ENCODE measurements around the gene ADAMTS19.
"Not testable (repeated sequence)": the region's sequence is repeated elsewhere in the genome, so short reads cannot be mapped to it uniquely, and the experiment has no call there.

Gene ADAMTS19

DNA sequence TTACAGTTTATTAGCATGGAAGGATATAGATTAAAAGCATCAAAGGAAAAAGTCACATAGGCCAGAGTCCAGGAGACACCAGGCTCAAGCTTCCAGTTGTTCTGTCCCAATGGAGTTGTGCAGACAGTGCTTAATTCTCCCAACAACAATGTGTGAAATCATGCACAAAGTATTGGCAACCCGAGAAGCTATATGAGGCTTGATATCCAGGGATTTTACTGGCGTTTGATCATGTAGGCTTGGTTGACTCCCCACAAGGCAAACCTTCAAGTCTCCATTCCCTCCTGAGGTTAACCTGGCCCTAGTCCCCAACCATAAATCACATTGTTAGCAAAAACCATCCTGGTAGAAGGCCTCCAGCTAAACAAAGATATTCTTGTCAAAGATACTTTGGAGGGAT lies 141.5 kb downstream of the ADAMTS19 start:
- no peak for DNase-seq

DNA sequence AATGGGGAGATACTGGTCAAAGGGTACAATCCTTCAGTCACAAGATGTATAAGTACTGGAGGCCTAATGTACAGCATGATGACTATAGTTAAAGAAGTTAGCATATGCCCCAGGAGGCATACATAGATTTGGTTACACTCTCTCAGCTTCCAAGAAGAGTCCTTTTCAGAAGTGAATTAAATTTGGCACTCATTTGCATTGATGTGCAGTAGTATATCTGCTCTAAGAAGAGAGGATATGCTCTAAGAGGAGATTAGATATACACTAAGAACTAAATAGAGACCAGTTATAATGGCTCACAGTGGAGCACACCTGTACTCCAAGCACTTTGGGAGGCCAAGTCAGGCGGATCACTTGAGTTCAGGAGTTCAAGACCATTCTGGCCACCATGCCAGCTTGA lies 148.3 kb downstream of the ADAMTS19 start:
- no peak for DNase-seq

DNA sequence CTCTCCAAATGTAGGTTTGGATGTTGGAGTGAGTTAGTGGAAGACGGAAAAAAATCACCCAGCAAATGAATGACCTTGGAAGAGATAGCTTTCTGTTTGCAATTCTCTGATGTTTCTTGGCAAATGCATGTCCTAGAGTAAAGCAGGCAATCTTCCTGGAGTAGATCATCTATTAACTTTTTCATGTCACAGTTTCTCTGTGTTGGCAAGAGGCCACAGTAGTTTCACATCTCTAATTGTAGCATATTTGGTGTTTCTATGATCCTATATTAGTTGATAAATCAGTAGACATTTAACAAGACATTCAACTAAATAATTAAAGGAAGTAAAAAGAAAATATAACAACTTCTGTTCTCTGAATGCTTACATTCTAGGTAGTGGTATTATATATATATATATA lies 149.6 kb downstream of the ADAMTS19 start:
- DNase-seq: no peak

DNA sequence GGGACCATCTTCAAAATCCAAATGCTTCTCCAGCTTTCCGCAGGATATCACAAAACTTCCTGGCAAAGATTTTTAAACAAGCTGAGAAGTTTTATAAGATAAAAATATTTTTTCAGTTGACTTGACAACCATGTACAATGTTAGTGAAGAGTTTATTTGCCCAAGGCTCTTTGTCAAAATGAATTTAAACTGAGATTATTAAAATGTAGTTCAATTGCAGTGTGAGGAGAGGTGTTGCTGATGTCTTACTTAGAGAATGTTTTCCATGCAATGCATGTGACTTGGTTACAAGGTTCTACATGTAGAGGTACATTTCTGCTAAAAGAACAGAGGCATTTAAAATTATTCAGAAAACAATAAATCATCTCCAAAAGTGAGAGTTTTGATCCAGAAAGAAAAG lies 156.4 kb downstream of the ADAMTS19 start:
- DNase-seq: no peak

DNA sequence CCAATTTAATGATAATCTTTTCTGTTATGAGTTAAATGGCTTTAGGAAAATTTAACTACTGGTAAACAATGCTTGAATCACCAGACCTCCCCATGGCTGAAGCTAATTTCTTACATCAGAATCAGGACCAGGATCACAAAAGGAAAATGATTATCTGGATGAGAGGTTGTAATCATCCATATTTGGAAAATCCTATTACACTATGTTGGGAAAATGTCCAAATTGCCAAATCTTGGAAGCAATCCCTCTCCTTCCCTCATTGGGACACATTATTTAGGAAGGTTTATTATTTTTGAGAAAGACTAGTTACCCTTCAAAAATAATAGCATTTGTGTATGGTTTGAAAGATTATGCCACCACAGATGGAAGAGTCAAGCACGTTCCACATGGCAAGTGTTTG lies 157.1 kb downstream of the ADAMTS19 start:
- DNase-seq: no peak

DNA sequence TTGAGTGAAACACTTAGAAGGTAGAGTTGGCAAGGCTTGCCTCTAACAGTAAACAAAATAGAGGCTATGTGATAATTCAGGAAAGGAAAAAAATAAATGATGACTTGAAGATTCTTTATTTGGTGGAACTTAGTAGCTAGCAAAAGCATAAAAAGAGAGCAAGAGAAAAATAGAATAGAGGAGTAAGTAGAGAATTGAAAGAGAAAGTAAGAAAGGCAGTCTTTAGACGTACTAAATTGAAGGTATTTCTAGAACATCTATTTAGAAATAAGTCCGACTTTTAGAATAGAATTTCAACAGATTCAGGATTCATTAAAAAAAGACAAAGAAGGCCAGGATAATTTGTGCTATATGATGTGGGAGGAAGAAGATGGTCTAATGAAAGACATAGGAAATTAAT lies 159.7 kb downstream of the ADAMTS19 start:
- DNase-seq: no peak

DNA sequence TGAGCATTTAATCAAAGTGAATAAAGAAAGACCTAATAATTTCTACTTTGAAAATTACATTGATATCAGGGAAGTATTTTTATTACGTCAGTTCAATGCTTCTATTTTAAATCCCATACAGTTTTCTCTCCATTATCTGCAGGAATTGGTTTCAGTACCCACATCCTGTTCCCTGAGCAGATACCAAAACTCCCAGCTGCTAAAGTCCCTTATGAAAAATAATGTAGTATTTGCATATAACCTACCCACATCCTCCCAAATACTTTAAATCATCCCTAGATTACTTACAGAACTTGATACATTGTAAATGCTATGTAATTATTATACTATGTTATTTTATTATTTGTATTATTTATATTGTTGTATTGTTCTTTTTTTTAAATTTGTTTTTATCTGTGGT lies 162.4 kb downstream of the ADAMTS19 start:
- no peak for DNase-seq

DNA sequence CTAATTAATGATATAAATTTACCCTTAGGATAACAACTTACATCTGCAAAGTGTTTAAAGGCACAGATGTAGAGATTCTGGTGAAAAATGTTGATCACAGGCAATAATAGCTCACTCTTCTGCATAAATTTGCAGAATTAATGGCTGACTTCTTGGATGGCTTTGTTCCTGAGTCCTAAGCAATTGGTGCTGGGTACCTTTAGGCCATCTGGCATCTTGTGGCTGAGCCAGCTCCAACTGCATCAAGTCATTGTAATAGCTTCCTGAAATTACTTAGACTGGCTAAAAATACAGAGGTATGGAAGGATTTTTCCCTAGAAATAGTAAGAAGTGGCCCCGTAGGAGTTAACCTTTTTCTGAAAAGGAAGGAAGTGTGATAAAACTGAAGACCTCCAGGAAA lies 169.5 kb downstream of the ADAMTS19 start:
- DNase-seq: no peak

DNA sequence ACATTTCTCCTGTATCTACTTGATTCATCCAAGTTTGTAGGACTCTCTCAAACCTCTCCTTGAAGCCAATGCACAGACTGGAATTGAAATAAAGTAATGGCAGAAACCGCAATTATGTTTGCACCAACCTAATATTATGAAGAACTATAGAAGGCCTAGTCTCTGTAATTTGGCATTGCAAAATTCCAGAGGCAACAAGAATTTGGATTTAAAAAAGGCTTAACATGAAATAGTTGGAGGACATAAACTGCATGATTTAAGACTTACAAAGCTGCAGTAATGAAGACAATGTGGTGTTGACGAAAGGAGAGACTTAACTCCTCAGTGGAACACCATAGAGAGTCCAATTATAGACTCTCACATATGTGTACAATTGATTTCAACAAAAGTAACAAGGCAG lies 170.0 kb downstream of the ADAMTS19 start:
- DNase-seq: no peak

DNA sequence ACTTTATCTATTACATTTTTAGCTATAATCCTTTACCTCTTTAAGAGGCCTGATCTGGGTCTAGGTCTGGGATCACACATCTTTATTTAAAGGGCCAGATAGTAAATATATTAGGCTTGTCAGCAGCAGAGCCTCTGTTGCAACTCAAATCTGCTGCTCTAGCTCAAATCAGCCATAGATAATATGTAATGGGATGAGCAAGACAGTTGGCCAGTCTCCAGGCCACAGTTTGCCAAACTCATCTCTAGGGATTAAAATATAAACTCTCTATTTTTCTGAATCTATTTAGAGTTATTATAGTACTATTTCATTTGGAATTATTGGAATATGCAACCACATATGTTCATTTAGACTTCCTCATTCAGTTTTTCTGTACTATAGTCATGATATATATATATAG lies 171.9 kb downstream of the ADAMTS19 start:
- no peak for DNase-seq

DNA sequence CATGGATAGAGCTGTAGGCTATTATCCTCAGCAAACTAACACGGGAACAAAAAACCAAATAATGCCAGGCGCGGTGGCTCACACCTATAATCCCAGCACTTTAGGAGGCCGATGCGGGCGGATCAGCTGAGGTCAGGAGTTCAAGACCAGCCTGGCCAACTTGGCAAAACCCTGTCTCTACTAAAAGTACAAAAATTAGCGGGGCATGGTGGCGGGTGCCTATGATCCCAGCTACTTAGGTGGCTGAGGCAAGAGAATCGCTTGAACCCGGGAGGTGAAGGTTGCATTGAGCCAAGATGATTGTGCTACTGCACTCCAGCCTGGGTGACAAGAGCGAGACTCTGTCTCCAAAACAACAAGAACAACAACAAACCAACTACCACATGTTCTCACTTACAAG lies 177.4 kb downstream of the ADAMTS19 start:
- not testable (repeated sequence) for DNase-seq

DNA sequence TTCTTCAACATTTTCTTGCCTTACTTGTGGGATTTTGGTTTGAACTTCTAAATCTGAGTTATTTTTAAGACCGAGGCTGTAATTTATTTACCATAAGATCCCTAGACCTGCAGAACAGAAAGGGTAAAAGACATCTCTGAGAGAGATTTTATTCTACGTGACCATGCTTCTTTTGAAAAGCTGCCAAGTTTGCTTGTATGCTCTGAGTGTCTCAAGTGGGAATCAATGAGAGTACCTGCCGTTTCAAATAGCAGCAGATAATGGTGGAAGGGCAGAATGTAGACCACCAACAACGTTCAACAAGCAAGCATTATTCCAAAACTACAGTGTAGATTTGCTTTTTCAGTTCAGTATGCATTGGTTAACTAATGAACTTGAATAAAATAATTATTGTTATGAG lies 179.2 kb downstream of the ADAMTS19 start:
- DNase-seq: no peak

DNA sequence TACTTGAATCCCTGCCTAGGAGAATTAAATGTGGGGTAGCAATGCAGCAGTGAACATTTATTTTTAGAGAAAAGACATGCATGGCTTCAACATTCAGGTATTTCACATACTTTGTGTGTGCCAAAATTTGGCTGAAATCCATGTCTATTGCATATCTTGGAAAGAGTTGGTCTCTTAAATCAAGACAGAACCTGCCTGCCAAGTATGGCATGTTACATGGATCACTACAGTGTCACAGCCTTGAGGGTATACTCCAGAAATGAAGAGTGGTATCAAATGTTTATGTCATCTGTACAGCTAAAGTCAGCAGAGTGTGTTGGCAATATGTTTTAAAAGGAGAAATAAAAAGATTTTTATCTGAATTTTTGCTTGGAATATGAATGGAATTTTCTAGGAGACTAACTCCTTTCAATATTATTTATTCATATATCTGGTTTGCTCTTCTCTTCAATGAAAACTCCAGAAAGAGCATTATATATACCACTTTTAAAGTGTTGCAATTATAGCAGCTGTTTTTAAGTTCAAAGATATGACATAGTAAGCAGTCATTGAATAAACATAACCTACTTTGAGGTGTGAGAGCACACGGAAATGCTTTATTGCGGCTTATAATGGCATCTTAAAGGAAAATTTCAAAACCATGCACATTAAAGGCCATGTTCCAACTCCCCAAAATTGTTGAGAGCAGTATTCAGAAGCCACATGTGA lies 192.4 kb downstream of the ADAMTS19 start:
- no peak for DNase-seq

DNA sequence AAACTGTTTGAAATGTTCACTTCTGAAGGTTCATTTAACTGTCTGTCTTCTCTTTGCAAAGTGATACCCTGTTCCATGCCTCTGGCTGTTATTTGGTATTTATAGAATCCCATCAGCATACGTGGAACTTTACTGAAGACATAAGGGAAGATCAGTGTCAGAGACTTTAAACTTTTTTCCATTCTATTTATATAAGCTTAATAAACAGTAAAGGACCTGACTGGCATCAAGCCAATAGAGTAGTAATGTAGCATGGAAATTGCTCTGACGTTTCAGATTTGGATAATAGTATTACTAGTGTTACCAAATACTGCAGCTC lies 192.9 kb downstream of the ADAMTS19 start:
- DNase-seq: no peak

DNA sequence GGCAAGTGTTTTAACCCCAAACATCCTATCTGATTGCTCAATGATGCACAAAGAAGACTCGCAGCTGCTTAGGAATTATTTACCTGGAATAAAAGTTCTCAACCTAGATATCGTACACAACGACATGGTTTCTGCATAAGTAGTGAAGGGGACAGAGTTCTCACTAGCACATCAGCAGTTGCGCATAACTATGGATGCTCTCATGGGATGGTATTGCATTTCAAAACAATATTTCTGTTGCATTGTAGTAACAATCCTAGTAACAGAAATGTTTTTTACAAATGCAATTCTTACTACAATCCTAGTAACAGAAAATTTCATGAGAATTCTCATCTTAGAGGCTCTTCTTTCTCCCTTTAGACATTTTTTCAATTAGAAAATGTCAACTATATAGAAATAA lies 193.3 kb downstream of the ADAMTS19 start:
- no peak for DNase-seq

DNA sequence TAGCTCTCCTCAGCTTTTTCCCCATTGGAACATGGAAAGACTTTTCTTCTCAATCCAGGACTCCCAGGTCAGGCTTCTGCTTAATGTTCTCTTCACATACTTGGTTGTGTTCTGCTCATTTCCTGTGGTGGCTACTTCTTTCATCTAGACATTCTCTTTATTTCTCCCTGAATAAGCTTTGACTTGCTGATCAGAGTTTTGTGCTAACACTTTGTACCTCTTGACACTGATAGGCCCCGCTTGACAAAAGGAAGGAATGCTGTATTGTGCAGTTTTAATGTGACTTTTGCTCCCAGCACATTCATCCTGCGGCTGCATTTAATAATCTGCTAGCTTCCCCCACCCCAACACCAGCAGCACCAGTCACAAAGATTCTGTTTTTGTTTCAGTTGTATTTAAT lies 196.9 kb downstream of the ADAMTS19 start:
- no peak for DNase-seq

DNA sequence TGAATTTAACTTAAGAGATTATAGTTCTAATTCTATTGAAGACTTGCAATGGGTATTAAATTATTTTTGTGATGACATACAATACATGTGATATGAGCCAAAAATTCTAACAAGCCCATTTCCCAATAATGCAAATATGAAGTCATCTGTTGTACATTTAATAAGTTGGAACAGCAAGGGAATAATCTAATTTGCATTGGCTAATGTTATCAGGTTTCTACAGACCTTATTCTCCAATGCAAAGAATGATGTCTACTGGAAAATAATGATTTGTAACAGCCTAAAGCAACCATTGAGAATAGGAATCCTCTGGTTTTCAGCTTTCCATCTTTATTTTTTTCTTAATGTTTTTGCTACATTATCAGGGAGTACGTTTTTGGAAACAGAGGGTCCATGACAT lies 198.7 kb downstream of the ADAMTS19 start:
- DNase-seq: no peak

DNA sequence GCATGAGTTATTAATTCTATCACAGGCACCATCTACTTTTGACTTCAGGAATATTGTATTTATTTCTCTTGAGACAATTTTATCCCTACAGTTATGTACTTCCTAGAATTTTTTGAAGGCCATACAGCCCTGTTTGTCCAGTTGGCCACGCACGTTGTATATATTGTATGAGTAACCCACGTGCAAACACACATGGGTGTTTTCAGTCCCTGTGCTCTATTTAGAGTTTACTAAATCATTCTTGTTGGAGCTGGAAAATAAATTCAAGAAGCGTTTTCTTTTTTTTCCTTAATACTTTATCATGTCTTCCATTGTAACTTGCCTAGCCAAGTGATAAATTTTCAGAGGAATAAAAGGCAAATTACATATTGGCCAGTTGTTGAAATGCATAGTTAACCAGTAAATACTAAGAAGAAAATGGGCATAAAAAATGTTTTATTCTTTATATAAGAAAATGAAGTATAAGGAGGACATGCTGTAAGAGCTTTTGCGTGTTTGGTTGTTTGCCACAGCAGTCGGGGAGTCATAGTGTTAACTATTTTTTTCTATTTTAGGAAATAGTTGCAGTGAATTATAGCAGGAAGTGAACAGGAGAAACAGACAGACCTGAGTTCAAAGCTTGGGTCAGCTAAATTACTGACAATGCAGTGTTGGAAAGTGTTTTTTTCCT lies 201.4 kb downstream of the ADAMTS19 start:
- no peak for DNase-seq

DNA sequence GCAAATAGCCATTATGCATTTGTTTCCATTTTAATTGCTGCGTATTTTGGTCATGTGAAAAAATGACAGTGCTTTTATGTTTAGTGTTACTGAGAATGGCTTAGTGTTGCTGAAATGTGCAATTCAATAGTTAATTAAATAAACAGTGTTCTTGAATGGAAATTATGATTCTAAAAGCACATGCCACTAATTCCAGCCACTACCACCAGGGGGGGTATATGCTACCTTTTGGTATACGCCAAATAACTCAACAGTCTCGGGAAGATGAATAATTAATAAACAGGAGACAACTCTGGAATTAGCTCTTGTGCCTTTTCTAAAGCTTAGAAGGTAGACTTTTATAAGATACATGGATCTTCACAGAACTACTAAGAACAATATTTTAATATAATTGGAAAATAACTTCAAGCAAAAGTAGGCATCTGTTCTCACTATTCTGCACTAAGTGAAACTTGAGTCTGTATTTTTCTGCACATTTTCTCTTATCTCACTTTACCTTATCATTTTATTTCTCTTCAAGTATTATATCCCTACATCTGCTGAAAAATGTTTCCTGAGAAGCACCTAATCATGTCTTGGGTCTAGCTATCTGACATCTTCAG lies 204.3 kb downstream of the ADAMTS19 start:
- DNase-seq: peak in 2 of 5 donors; percentile 14 to 19

DNA sequence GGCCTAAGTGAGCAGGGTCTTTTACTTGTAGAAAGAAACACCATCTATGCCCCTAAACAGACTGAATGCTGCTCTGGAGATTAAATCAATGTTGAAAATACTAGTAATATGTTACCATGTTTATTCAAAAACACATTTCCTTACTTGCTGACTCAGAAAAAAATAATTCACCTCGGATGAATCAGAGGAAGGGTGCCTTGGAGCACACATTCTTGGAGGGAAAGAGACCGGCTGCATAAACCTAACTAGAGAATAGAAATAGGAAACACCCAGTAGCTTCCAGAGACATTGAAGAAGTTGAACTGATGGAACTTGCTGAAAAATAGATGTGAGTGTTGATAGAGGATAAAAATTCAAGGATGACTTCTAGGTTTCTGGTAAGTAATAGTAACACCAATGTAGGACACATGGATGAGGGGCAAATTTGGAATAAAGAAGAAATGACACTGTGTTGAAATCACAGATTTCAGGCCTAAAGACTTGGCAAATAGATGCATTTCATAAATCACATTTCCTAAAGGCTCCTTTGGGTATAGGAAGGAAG lies 210.9 kb downstream of the ADAMTS19 start:
- no peak for DNase-seq

DNA sequence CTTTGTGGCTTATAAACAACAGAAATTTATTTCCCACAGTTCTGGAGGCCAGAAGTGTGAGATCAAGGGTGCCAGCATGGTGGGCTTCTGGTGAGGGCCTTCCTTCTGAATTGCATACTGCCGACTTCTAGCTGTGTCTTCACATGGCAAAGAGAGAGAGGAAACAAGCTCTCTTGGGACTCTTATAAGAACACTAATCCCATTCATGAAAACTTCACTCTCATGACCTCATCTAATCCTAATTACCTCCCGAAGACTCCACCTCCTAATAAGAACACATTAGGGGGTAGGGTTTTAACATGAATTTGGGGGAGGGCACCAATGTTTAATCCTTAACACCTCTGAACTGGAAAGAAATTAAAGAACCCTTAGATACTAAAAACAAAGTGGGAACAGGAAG lies 211.9 kb downstream of the ADAMTS19 start:
- no peak for DNase-seq

DNA sequence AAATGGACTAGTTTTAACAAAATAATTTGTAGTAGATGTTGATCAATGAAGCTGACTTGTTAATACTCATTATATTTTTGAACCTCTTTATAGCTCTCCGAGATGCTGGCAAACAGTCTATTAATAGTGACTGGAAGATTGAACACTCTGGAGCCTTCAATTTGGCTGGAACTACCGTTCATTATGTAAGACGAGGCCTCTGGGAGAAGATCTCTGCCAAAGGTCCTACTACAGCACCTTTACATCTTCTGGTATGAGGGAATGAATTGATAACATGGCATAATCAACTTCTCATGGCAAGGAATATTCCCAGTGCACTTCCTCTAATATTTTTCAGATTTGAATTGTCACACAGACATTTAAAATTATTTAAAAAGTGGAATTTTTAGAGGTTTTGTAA lies 219.6 kb downstream of the ADAMTS19 start:
- DNase-seq: no peak

DNA sequence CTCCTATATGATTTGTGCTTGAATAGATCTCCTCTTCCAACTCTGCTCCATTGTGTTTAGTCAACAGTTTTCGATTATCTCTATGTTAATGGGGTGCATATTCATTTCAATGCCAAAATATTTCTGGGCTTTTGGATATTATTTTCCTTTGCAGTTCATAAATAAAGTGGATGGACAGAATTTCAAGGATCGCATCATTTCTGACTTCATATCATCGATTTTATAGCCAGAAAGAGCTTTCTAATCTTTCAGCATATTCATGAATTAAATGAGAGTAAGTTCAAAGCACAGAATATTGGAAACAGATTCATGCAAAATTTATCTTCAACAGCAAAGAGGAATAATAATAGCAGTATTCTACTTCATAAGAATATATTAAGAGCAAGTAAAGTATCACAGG lies 227.8 kb downstream of the ADAMTS19 start:
- DNase-seq: no peak

DNA sequence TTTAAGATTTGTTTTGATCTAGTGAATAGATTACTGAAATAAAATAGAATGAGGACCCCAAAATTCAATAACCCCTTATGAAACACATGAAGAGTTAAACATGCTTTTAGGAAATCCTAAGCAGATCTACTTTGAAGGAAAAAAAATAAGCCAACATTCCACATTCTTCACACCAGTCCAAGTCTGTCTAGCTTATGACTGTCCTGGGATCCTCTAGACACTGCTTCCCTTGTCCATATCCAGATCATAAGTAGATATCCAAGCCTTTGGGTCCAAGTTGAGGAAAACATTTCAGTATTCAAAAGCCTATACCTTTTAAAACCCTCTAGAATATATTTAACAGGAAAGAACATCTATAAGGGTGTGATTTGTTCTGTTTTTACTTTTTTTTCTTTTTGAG lies 228.9 kb downstream of the ADAMTS19 start:
- DNase-seq: no peak

All from T-helper 1 cell (primary cell).